Endothelial cell of umbilical vein (primary cell): ENCODE results near the gene LXN. TPM values are rescaled to one million over a fixed set of nuclear protein-coding genes. Genes with fewer than 3 reads are reported as not detected.

Source experiments
- BruUV-seq: library from RNA; stranded (reverse); fragments of 400-500 nt; replicated peaks from 2 replicates; lab custom pipeline; 2021; lab: Mats Ljungman, UMichigan
- CTCF ChIA-PET: fragments of 300-600, 350-600 bp; sonication (Branson Sonifier 250); formaldehyde crosslinking; loops from one replicate; lab custom pipeline; 2021; ENCODE audit warnings: antibody characterized with exemption, inconsistent platforms; lab: Charles Lee
- POLR2A ChIA-PET: fragments of 300-600, 350-600 bp; sonication (Branson Sonifier 250); formaldehyde crosslinking; loops from one replicate; lab custom pipeline; 2021; ENCODE audit warnings: antibody characterized with exemption, inconsistent platforms; lab: Charles Lee
- DNase-seq: peaks from one replicate; pipeline ENCODE4 v3.0.0-alpha.2; 2011; ENCODE audit warnings: low read depth, low spot score
- FAIRE-seq: peaks from 2 replicates; lab custom pipeline; 2011; peaks lifted over from hg19 to GRCh38; lab: Jason Lieb, UNC
- H2AFZ ChIP-seq: 2 replicates; pipeline ENCODE4 v1.6.0; 2012; ENCODE audit warnings: low read depth, low read length, control low read depth, inconsistent platforms
- H3K27ac ChIP-seq: 2 replicates; pipeline ENCODE4 v1.5.1; 2011; ENCODE audit warnings: low read depth, mild to moderate bottlenecking, control low read depth, low read length, moderate library complexity; ENCODE audit not compliant: insufficient read depth
- H3K27me3 ChIP-seq, 2 experiments: 2 replicates each; pipeline versions ENCODE4 v1.6.0 to v1.6.1; 2011; ENCODE audit warnings: low read length in 2 of 2, mixed read lengths in 1 of 2; ENCODE audit not compliant: control insufficient read depth in 2 of 2, insufficient read depth in 2 of 2
- H3K36me3 ChIP-seq, 2 experiments: 2 replicates in 1 of 2; 3 replicates in 1 of 2; pipeline ENCODE4 v1.5.1; 2011; ENCODE audit warnings: low read length in 2 of 2, mild to moderate bottlenecking in 1 of 2, moderate library complexity in 1 of 2; ENCODE audit not compliant: control insufficient read depth in 2 of 2, insufficient read depth in 2 of 2; ENCODE audit errors: extremely low read depth in 1 of 2
- H3K4me1 ChIP-seq: 3 replicates; pipeline ENCODE4 v1.5.1; 2011; ENCODE audit warnings: mild to moderate bottlenecking, low read length; ENCODE audit not compliant: control insufficient read depth, insufficient read depth; ENCODE audit errors: extremely low read depth
- H3K4me2 ChIP-seq: 2 replicates; pipeline ENCODE4 v1.6.1; 2011; ENCODE audit warnings: low read length, control low read depth, mixed read lengths; ENCODE audit not compliant: insufficient read depth
- H3K4me3 ChIP-seq, 3 experiments: fragments of 200-600 bp in 1 of 3; sonication (generic), shearing (Covaris generic) in 1 of 3; replicated peaks in 1 of 3; 2 replicates each; pipeline ENCODE4 v1.5.1; 2011 to 2016; ENCODE audit warnings: control low read depth in 3 of 3, low read length in 3 of 3, mild to moderate bottlenecking in 2 of 3, inconsistent platforms in 1 of 3, low read depth in 1 of 3, moderate library complexity in 1 of 3; ENCODE audit not compliant: insufficient read depth in 1 of 3
- H3K79me2 ChIP-seq: 2 replicates; pipeline ENCODE4 v1.6.0; 2012; ENCODE audit warnings: low read length, inconsistent platforms; ENCODE audit not compliant: control insufficient read depth, insufficient read depth
- H3K9ac ChIP-seq: replicated peaks from 2 replicates; pipeline ENCODE3; 2011; ENCODE audit warnings: low read length, control low read depth; ENCODE audit not compliant: insufficient read depth; ENCODE audit errors: extremely low read depth
- H3K9me1 ChIP-seq: replicated peaks from 3 replicates; pipeline ENCODE4 v1.6.0; 2011; ENCODE audit warnings: mild to moderate bottlenecking, low read length; ENCODE audit not compliant: control insufficient read depth, insufficient read depth; ENCODE audit errors: extremely low read depth
- H3K9me3 ChIP-seq: replicated peaks from 2 replicates; pipeline ENCODE4 v1.5.1; 2012; ENCODE audit warnings: low read length, inconsistent platforms; ENCODE audit not compliant: control insufficient read depth, insufficient read depth
- H4K20me1 ChIP-seq: replicated peaks from 2 replicates; pipeline ENCODE3; 2011; ENCODE audit warnings: mild to moderate bottlenecking, low read length; ENCODE audit not compliant: control insufficient read depth, insufficient read depth; ENCODE audit errors: extremely low read depth
- CTCF ChIP-seq, 2 donors: IDR thresholded peaks; 1 replicate in 1 of 2; 2 replicates in 1 of 2; pipeline ENCODE4 v1.5.1; 2011; ENCODE audit warnings: low read length in 2 of 2, mild to moderate bottlenecking in 2 of 2, moderate library complexity in 2 of 2, control low read depth in 1 of 2, inconsistent platforms in 1 of 2, low read depth in 1 of 2; ENCODE audit not compliant: insufficient read depth in 1 of 2; ENCODE audit errors: extremely low read depth in 1 of 2
- EZH2 ChIP-seq: IDR thresholded peaks from 2 replicates; pipeline ENCODE4 v1.6.1; 2012; ENCODE audit warnings: borderline replicate concordance, low read depth, mild to moderate bottlenecking, moderate library complexity, low read length, inconsistent platforms; ENCODE audit not compliant: severe bottlenecking
- FOS ChIP-seq: IDR thresholded peaks from 2 replicates; pipeline ENCODE4 v1.6.1; 2011; ENCODE audit warnings: mild to moderate bottlenecking, low read length, moderate library complexity, borderline replicate concordance; ENCODE audit not compliant: insufficient read depth
- GATA2 ChIP-seq: IDR thresholded peaks from 2 replicates; pipeline ENCODE4 v1.7.0; 2011; ENCODE audit warnings: low read depth, mild to moderate bottlenecking, moderate library complexity, mixed read lengths, low read length; ENCODE audit not compliant: insufficient read length, insufficient read depth
- JUN ChIP-seq: IDR thresholded peaks from 2 replicates; pipeline ENCODE4 v1.6.1; 2011; ENCODE audit warnings: borderline replicate concordance, low read depth; ENCODE audit not compliant: insufficient read length, insufficient read depth
- MAX ChIP-seq: IDR thresholded peaks from 2 replicates; pipeline ENCODE4 v1.6.1; 2011; ENCODE audit not compliant: insufficient read depth, insufficient read length
- MYC ChIP-seq: IDR thresholded peaks from one replicate; pipeline ENCODE4 v1.6.1; 2011; ENCODE audit warnings: mild to moderate bottlenecking, low read depth, low read length
- dilution Hi-C: fragments of 300-500 bp; cut with MboI; formaldehyde crosslinking; loops from one replicate; pipeline ENCODE4 v1.15.0; 2019; ENCODE audit warnings: low sequenced_read_pairs; ENCODE audit not compliant: extremely low pct_ligation_motif_present
- intact Hi-C: fragments of 100-400 bp; cut with micrococcal nuclease; formaldehyde crosslinking; loops from one replicate; pipeline ENCODE4 v1.10.0; 2022
- polyA plus RNA-seq, 4 experiments: library from polyadenylated mRNA; depleted of rRNA in 3 of 4; stranded (reverse) in 3 of 4; unstranded in 1 of 4; fragments of >200 nt; gene quantifications; 2 replicates each; pipeline versions ENCODE4 v1.2.1 to v1.2.3, GENCODE V29; 2011 to 2012; ENCODE audit warnings: missing spikeins in 1 of 4
- total RNA-seq: library from RNA; stranded (reverse); gene quantifications from 2 replicates; pipeline ENCODE4 v1.2.3, GENCODE V29; 2021

The LXN gene
- total and polyA plus RNA-seq, 2 donors (not counting 3 experiments of a cell fraction or from before 2014, with no cell fraction given) = 56.9 to 118 TPM

GRCh38 chr3:158652463-158652862 is 20.0 kb downstream of the LXN start:
- no peak overlapping the region for H2AFZ ChIP-seq
- no peak overlapping the region for H3K4me3 ChIP-seq
- H4K20me1 ChIP-seq = no peaks in the 10 kb centered on the region
- FAIRE-seq (no peak), DNase-seq (no peak)
- dilution Hi-C loops (no loop called here), intact Hi-C loops (loop anchor here (10.0 kb wide), 1 partner anchor 1112 kb away; no protein-coding TSS in a partner anchor)
- H3K4me1 ChIP-seq = peaks cover 23% of the 10 kb centered on the region
- H3K4me2 ChIP-seq = no peak overlapping the region
- H3K9ac ChIP-seq = no peak overlapping the region
- H3K79me2 ChIP-seq = peaks cover 5% of the 10 kb centered on the region
- CTCF ChIA-PET = interaction anchor here (0.9 to 4.0 kb wide), 5 partner anchors 8 to 139 kb away, joined by 3 to 16 read pairs (median 10); partner anchors contain the start of gene GFM1
- no peak overlapping the region for H3K27ac ChIP-seq
- H3K36me3 ChIP-seq = peaks cover 4 to 26% of the 10 kb centered on the region in 2 experiments
- H3K27me3 ChIP-seq = no peaks in the 10 kb centered on the region
- POLR2A ChIA-PET = no interaction called here
- no peaks in the 10 kb centered on the region for H3K9me3 ChIP-seq
- no peaks in the 10 kb centered on the region for H3K9me1 ChIP-seq
- TF ChIP-seq JUN (no peak), EZH2 (no peak), FOS (no peak), GATA2 (no peak), CTCF (IDR thresholded peaks at IDR 0.05; ENCODE audit: extremely low read depth in 1 of 2, insufficient read depth in 1 of 2, low read depth in 1 of 2, low read length in 2 of 2) (no peak), MAX (no peak), MYC (no peak)
- no TSS peak for BruUV-seq
